BLaER1 treated with 17β-estradiol and CSF1 and Interleukin-3, amounts not matched to agents 10 nM and 100 nM (cell line): ENCODE measurements around the gene WIZ.

ENCODE experiments used
- H3K27ac ChIP-seq, 11 experiments: shearing (Covaris generic); formaldehyde crosslinking; 2 replicates each; pipeline ENCODE4 v1.8.1; 2022
- H3K27me3 ChIP-seq, 11 experiments: shearing (Covaris generic); formaldehyde crosslinking; 2 replicates each; pipeline ENCODE4 v1.8.1; 2022
- H3K36me3 ChIP-seq, 11 experiments: shearing (Covaris generic); formaldehyde crosslinking; 2 replicates each; pipeline ENCODE4 v1.8.1; 2022
- H3K4me1 ChIP-seq, 10 experiments: shearing (Covaris generic); formaldehyde crosslinking; 2 replicates each; pipeline ENCODE4 v1.8.1; 2022
- H3K4me2 ChIP-seq, 11 experiments: shearing (Covaris generic); formaldehyde crosslinking; 2 replicates each; pipeline ENCODE4 v1.8.1; 2022
- H3K4me3 ChIP-seq, 10 experiments: shearing (Covaris generic); formaldehyde crosslinking; 2 replicates each; pipeline ENCODE4 v1.8.1; 2022
- H3K9ac ChIP-seq, 11 experiments: shearing (Covaris generic); formaldehyde crosslinking; 2 replicates each; pipeline ENCODE4 v1.8.1; 2022
- H3K9me3 ChIP-seq, 11 experiments: shearing (Covaris generic); formaldehyde crosslinking; replicated peaks in 1 of 11; 2 replicates each; pipeline ENCODE4 v1.8.1; 2022
- H4K20me1 ChIP-seq, 11 experiments: shearing (Covaris generic); formaldehyde crosslinking; 2 replicates each; pipeline ENCODE4 v1.8.1; 2022
- Cebpa-rat ChIP-seq, 11 experiments: shearing (Covaris generic); IDR thresholded peaks; 2 replicates each; pipeline ENCODE4 v1.8.1; 2022

WIZ gene

GRCh38 chr19:15444505-15445226 is 5.1 kb downstream of the WIZ start:
- Histone ChIP-seq H3K4me2 (peak overlapping the region in 3 of 11 experiments; percentile 44 to 70 (median 54); a peak in 3 of 22 replicates), H3K27ac (no peak overlapping the region), H3K27me3 (no peaks in the 10 kb centered on the region), H3K36me3 (peaks cover 0 to 18% (median 0%) of the 10 kb centered on the region in 11 experiments; a peak in 3 of 22 replicates), H3K9ac (no peak overlapping the region), H3K4me1 (peaks cover 3 to 79% (median 58%) of the 10 kb centered on the region in 10 experiments), H3K9me3 (no peaks in the 10 kb centered on the region), H3K4me3 (no peak overlapping the region), H4K20me1 (peaks cover 0 to 22% (median 0%) of the 10 kb centered on the region in 11 experiments; a peak in 4 of 22 replicates)
- no peak for TF ChIP-seq Cebpa-rat (IDR thresholded peaks at IDR 0.05)

- Histone ChIP-seq H3K36me3 (peaks cover 0 to 18% (median 0%) of the 10 kb centered on the region in 11 experiments; a peak in 3 of 22 replicates), H3K4me3 (no peak overlapping the region), H3K27me3 (no peaks in the 10 kb centered on the region), H4K20me1 (peaks cover 0 to 22% (median 0%) of the 10 kb centered on the region in 11 experiments; a peak in 4 of 22 replicates), H3K9me3 (no peaks in the 10 kb centered on the region), H3K4me2 (no peak overlapping the region), H3K4me1 (peaks cover 7 to 82% (median 61%) of the 10 kb centered on the region in 10 experiments), H3K9ac (no peak overlapping the region), H3K27ac (no peak overlapping the region)
- no peak for TF ChIP-seq Cebpa-rat (IDR thresholded peaks at IDR 0.05)
These were observed 5.9 kb downstream of the WIZ start for GRCh38 chr19:15443838-15444237.

GRCh38 chr19:15443325-15443724 is 6.4 kb downstream of the WIZ start:
- Histone ChIP-seq H3K27me3 (no peaks in the 10 kb centered on the region), H3K4me3 (no peak overlapping the region), H3K4me1 (peaks cover 7 to 82% (median 61%) of the 10 kb centered on the region in 10 experiments), H4K20me1 (peaks cover 0 to 22% (median 0%) of the 10 kb centered on the region in 11 experiments; a peak in 4 of 22 replicates), H3K9ac (no peak overlapping the region), H3K27ac (no peak overlapping the region), H3K4me2 (no peak overlapping the region), H3K36me3 (peaks cover 0 to 18% (median 0%) of the 10 kb centered on the region in 11 experiments; a peak in 4 of 22 replicates), H3K9me3 (no peaks in the 10 kb centered on the region)
- TF ChIP-seq Cebpa-rat (IDR thresholded peaks at IDR 0.05) = no peak

GRCh38 chr19:15442142-15442920 is 7.4 kb downstream of the WIZ start:
- Histone ChIP-seq H3K4me2 (peak overlapping the region in 1 of 11 experiments; percentile 7; a peak in 1 of 22 replicates), H3K36me3 (peaks cover 0 to 17% (median 0%) of the 10 kb centered on the region in 11 experiments; a peak in 4 of 22 replicates), H4K20me1 (peaks cover 0 to 15% (median 0%) of the 10 kb centered on the region in 11 experiments; a peak in 4 of 22 replicates), H3K9me3 (no peaks in the 10 kb centered on the region), H3K27me3 (no peaks in the 10 kb centered on the region), H3K27ac (no peak overlapping the region; a peak in 1 of 22 replicates), H3K4me1 (peaks cover 7 to 80% (median 61%) of the 10 kb centered on the region in 10 experiments), H3K9ac (no peak overlapping the region), H3K4me3 (no peak overlapping the region)
- TF ChIP-seq Cebpa-rat (IDR thresholded peaks at IDR 0.05) = no peak

GRCh38 chr19:15441317-15441716 is 8.4 kb downstream of the WIZ start:
- Histone ChIP-seq H3K27ac (no peak overlapping the region), H3K4me1 (peaks cover 7 to 76% (median 58%) of the 10 kb centered on the region in 10 experiments), H3K36me3 (peaks cover 0 to 10% (median 0%) of the 10 kb centered on the region in 11 experiments; a peak in 2 of 22 replicates), H4K20me1 (peaks cover 0 to 10% (median 0%) of the 10 kb centered on the region in 11 experiments; a peak in 4 of 22 replicates), H3K9ac (0 out of 22 replicates have a peak overlapping the region, but pooled peaks of 1 of the 11 experiments have one; percentile 62), H3K27me3 (no peaks in the 10 kb centered on the region), H3K9me3 (no peaks in the 10 kb centered on the region), H3K4me3 (no peak overlapping the region), H3K4me2 (peak overlapping the region in 4 of 11 experiments; percentile 74 to 93 (median 82); a peak in 9 of 22 replicates)
- no peak for TF ChIP-seq Cebpa-rat (IDR thresholded peaks at IDR 0.05)

- Histone ChIP-seq H4K20me1 (peaks cover 0 to 10% (median 0%) of the 10 kb centered on the region in 11 experiments; a peak in 2 of 22 replicates), H3K4me1 (peaks cover 7 to 76% (median 61%) of the 10 kb centered on the region in 10 experiments), H3K36me3 (peaks cover 0 to 8% (median 0%) of the 10 kb centered on the region in 11 experiments; a peak in 2 of 22 replicates), H3K9me3 (no peaks in the 10 kb centered on the region), H3K27ac (peak overlapping the region in 4 of 11 experiments; percentile 4 to 37 (median 27); a peak in 4 of 22 replicates), H3K4me2 (peak overlapping the region; percentile 40 to 93 (median 74)), H3K27me3 (no peaks in the 10 kb centered on the region), H3K9ac (peak overlapping the region in 9 of 11 experiments; percentile 3 to 62 (median 39); a peak in 12 of 22 replicates), H3K4me3 (no peak overlapping the region; a peak in 1 of 20 replicates)
- no peak for TF ChIP-seq Cebpa-rat (IDR thresholded peaks at IDR 0.05)
These were observed 9.7 kb downstream of the WIZ start for GRCh38 chr19:15439821-15440641.

GRCh38 chr19:15439078-15439799 is 10.5 kb downstream of the WIZ start:
- peak overlapping the region; percentile 40 to 93 (median 74) for H3K4me2 ChIP-seq
- peaks cover 0 to 8% (median 0%) of the 10 kb centered on the region in 11 experiments; a peak in 2 of 22 replicates for H3K36me3 ChIP-seq
- peak overlapping the region in 4 of 11 experiments; percentile 4 to 37 (median 27); a peak in 4 of 22 replicates for H3K27ac ChIP-seq
- no peaks in the 10 kb centered on the region for H3K27me3 ChIP-seq
- peaks cover 0 to 10% (median 0%) of the 10 kb centered on the region in 11 experiments; a peak in 1 of 22 replicates for H4K20me1 ChIP-seq
- peaks cover 7 to 79% (median 65%) of the 10 kb centered on the region in 10 experiments for H3K4me1 ChIP-seq
- H3K4me3 ChIP-seq = no peak overlapping the region; a peak in 1 of 20 replicates
- H3K9me3 ChIP-seq = no peaks in the 10 kb centered on the region
- peak overlapping the region in 9 of 11 experiments; percentile 3 to 62 (median 39); a peak in 12 of 22 replicates for H3K9ac ChIP-seq
- no peak for TF ChIP-seq Cebpa-rat (IDR thresholded peaks at IDR 0.05)
